Astrocyte (in vitro differentiated cells and primary cell): ENCODE data around the gene MAPKAP1.

Experiments
- CTCF ChIP-seq: IDR thresholded peaks from 2 replicates; pipeline ENCODE4 v1.5.1; 2011; ENCODE audit warnings: low read depth, mild to moderate bottlenecking, inconsistent platforms, low read length, moderate library complexity; ENCODE audit not compliant: insufficient read depth
- EZH2 ChIP-seq: IDR thresholded peaks from 2 replicates; pipeline ENCODE4 v1.6.1; 2012; ENCODE audit warnings: mild to moderate bottlenecking, low read length, inconsistent platforms; ENCODE audit not compliant: insufficient read depth

GRCh38 chr9:125439434-125440272 is 267.4 kb downstream of the MAPKAP1 start:
- no peak for TF ChIP-seq CTCF
- no peak for TF ChIP-seq EZH2
